IPS-15b (cell line): ENCODE measurements around the gene RBM7.

ENCODE experiments used
- H3K27me3 ChIP-seq: one replicate; pipeline ENCODE4 v1.6.1; 2013; ENCODE audit warnings: low read length; ENCODE audit not compliant: control insufficient read depth, insufficient read depth
- H3K36me3 ChIP-seq: one replicate; pipeline ENCODE4 v1.6.1; 2013; ENCODE audit warnings: low read length; ENCODE audit not compliant: control insufficient read depth, insufficient read depth
- H3K4me1 ChIP-seq: one replicate; pipeline ENCODE4 v1.6.1; 2013; ENCODE audit warnings: mild to moderate bottlenecking, low read length; ENCODE audit not compliant: control insufficient read depth, insufficient read depth
- H3K4me3 ChIP-seq: one replicate; pipeline ENCODE4 v1.5.1; 2013; ENCODE audit warnings: low read depth, low read length
- H3K9ac ChIP-seq: one replicate; pipeline ENCODE4 v1.6.1; 2013; ENCODE audit warnings: low read depth, mild to moderate bottlenecking, low read length
- H3K9me3 ChIP-seq: one replicate; pipeline ENCODE4 v1.6.1; 2013; ENCODE audit warnings: mild to moderate bottlenecking, low read length; ENCODE audit not compliant: control insufficient read depth, insufficient read depth

RBM7 gene

DNA sequence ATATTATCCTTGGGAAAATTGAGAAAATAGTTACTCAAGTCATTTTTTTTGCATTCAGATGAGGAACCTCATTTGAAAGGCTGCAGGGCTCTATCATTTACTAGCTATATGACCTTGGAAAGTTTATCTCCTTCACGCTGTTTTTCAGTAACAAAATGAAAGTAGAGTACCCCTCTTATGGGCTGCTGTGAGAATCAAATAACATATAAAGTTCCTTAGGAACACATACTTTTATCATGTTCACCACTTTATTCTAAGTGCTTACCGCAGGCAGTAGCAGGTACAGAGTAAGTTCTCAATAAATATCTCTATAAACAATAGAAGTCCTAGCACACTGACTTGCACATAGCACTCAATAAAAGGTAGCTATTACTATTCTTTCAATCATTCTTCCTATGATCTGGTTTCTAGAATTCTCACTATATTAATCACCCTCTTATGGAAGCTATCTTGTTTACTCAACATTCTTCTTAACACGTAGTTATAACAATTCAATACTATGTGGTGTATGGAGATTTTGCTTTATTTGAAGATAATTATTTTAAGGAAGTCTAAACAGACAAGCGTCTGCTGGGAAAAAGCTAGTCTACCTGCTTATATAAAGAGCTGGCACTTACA, 2.1 kb upstream of the RBM7 start:
- Histone ChIP-seq H3K27me3 (no peaks in the 10 kb centered on the region), H3K4me3 (no peak overlapping the region), H3K4me1 (peaks cover 5% of the 10 kb centered on the region), H3K9me3 (no peaks in the 10 kb centered on the region), H3K9ac (no peak overlapping the region), H3K36me3 (no peaks in the 10 kb centered on the region)

DNA sequence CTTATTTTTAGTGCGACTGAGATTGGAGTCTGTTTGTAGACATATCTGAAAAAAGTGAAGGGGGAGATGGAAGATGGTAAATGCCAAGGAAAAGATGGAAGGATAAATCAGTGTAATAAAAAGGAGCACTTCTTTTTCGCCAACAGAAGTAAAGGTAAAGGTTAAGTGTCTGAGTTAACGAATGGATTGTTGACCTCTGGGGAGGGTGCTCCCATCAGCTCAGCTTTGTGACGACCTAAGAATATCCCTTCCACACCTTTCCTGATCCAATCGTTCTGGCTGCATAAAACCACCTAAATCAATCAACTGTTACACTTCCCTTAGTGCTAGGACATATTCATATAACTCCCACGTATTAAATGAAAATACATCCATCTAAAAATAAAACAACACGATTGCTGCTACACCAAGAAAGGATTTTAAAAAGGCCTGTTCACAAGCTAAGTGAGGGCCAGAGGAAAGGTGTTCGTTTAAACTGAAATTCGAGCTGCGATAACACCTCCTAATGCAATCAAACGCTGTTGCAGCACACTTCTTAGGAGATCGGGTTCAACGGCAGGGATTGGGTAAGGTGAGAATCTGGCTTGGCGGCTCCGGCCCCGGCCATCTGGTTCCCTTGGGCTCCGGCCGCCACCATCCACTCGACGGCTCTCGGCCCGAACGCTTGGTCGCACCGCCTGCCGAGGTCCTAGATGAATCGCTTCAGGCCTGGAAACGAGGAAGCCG, 813 bp upstream of the RBM7 start:
- Histone ChIP-seq H3K27me3 (no peaks in the 10 kb centered on the region), H3K36me3 (no peaks in the 10 kb centered on the region), H3K4me3 (peak overlapping the region; percentile 99), H3K4me1 (peaks cover 5% of the 10 kb centered on the region), H3K9ac (peak overlapping the region; percentile 97), H3K9me3 (no peaks in the 10 kb centered on the region)

DNA sequence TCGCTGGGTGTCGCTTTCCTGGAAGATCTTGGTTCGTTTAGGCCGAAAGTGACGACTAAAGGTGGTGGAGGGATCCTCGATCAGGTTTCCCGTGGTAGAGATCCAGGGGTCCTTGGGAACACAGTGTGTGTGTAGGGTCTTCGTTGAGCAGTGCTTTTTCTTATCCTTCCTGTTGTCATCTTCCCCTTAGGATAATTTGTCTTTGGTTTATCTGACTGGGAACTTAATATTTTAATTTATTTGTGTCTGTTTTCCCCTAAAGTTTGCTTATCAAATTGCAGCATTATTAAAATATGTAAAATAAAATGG, 403 bp downstream of the RBM7 start:
- Histone ChIP-seq H3K27me3 (no peaks in the 10 kb centered on the region), H3K4me3 (peak overlapping the region; percentile 99), H3K4me1 (peaks cover 5% of the 10 kb centered on the region)

DNA sequence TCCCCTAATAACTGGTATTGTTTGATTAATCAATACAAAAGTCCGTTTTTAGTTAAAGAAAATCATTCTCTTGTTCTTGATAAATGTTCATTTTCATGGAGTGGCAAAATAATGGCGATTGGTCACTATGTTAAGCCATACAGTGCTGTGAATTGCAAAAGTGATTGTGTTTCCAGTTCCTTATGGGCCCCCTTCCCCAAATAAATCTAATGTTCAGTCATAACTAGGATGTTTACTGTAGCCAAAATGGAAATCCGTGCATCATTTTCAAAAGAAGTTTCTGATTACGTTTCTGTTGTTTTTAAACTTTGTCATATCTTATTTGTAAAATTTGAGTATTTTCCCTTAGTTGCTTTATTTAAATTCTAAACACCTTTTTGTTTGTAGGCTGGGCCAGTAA, 845 bp downstream of the RBM7 start:
- peak overlapping the region; percentile 95 for H3K9ac ChIP-seq
- H3K9me3 ChIP-seq, result no peaks in the 10 kb centered on the region
- H3K36me3 ChIP-seq, result no peaks in the 10 kb centered on the region
- H3K27me3 ChIP-seq, result no peaks in the 10 kb centered on the region
- peaks cover 5% of the 10 kb centered on the region for H3K4me1 ChIP-seq
- H3K4me3 ChIP-seq, result peak overlapping the region; percentile 99

More for the DNA sequence above, 403 bp downstream of the RBM7 start:
- Histone ChIP-seq H3K9ac (peak overlapping the region; percentile 95), H3K36me3 (no peaks in the 10 kb centered on the region), H3K9me3 (no peaks in the 10 kb centered on the region)

DNA sequence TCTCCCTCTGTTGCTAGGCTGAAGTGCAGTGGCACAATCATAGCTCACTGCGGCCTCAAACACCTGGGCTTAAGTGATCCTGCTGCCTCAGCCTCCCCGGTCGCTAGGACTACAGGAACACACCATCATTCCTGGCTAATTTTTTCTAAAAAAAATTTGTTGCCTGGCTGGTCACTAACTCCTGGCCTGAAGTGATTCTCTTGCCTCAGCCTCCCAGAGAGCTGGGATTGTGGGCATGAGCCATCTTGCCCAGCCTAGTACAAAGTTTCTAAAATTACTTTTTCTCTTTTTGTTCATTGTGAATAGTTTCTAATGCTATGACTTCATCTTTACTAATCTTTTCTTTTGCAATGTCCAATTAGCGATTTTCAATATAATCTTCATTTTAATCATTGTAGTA, 12.5 kb downstream of the RBM7 start:
- H3K9ac ChIP-seq, result no peak overlapping the region
- H3K4me1 ChIP-seq, result peaks cover 6% of the 10 kb centered on the region
- no peaks in the 10 kb centered on the region for H3K27me3 ChIP-seq
- no peaks in the 10 kb centered on the region for H3K9me3 ChIP-seq
- no peak overlapping the region for H3K4me3 ChIP-seq
- no peaks in the 10 kb centered on the region for H3K36me3 ChIP-seq

DNA sequence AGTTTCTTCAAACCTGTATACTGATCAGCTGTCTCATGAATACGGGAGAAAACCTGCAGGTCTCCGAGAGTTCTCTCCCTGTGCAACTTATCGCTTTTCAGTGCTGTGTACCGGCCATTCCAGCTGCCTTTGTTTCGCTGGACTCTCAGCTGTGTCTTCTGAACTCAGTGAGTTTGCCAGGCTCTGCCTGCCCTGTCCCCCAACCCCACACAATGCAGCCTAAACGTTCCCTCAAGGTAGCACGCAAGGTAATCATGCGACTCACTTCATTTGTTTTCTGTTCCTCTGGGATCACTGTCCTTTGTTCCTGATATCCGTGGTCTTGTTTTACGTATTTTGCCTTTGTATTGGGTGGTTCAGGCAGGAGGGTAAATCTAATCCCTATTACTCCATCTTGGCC, 13.5 kb downstream of the RBM7 start:
- Histone ChIP-seq H3K4me1 (peaks cover 6% of the 10 kb centered on the region), H3K4me3 (no peak overlapping the region), H3K9me3 (no peaks in the 10 kb centered on the region), H3K9ac (no peak overlapping the region), H3K36me3 (no peaks in the 10 kb centered on the region), H3K27me3 (no peaks in the 10 kb centered on the region)

DNA sequence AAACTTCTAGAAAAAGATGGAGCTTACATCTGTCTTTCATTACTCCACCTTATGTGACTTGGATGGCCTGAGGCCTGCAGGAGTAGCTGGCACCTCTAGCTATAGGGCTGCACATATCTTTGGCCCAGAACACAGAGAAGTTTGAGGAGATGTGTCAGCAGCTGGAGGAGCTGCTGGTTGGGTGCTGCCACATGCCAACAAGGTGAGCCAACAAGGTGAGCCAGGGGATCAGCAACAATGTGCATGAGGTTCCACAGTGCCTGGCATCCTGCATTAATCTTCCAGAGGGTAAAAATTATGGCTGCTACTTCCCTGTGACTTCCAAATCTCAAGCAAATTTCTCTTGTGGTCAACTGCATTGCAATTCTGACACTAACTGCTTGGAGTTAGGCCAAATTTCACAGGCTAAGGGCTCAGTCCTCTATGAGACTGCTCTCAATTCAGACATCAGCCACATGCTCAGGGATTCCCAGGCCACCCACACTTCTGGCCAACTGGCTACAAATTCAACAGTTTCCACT, 16.0 kb downstream of the RBM7 start:
- H3K9me3 ChIP-seq, result no peaks in the 10 kb centered on the region
- H3K4me1 ChIP-seq, result peaks cover 6% of the 10 kb centered on the region
- no peak overlapping the region for H3K9ac ChIP-seq
- no peaks in the 10 kb centered on the region for H3K36me3 ChIP-seq
- no peaks in the 10 kb centered on the region for H3K27me3 ChIP-seq
- no peak overlapping the region for H3K4me3 ChIP-seq

DNA sequence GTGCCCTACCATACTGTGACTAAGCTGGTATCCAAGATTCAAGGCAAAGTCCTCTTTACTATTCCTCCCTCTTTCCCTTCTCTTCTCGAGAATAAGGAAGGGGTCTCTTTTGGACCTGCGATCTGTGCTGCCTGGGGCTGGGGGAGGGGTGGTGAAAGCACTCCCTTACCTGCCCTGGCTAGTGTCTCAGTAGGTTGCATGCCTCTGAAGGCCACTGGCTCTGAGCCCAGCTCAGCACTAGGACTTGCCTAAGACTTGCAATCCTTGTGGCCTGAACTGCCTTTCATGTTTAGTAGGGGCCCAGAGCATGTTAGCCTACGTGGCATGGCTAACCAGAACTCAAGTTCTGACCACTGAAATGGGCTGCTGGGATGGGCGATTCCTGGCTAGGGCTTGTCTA, 25.8 kb downstream of the RBM7 start:
- Histone ChIP-seq H3K36me3 (no peaks in the 10 kb centered on the region), H3K4me1 (peaks cover 4% of the 10 kb centered on the region), H3K27me3 (no peaks in the 10 kb centered on the region), H3K9me3 (no peaks in the 10 kb centered on the region), H3K9ac (no peak overlapping the region), H3K4me3 (no peak overlapping the region)

DNA sequence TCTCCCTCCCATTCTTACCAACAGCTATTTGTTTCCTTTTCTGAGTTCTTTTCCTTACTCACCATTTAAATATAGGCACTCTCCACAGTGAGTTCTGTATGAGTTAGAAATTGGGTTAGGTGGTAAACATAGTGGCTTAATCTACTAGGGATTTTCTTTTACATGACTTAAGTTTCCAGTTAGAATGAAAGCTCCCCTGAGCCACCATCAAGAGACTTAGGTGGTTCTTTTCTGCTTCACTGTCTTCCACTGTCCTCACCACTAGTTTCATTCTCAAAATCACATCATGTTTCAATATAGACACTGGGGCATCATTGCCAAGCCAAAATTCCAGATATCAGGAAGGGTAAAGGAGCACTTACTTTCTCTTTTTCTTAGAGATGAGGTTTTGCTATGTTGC, 29.8 kb downstream of the RBM7 start:
- peaks cover 4% of the 10 kb centered on the region for H3K4me1 ChIP-seq
- H3K9ac ChIP-seq, result no peak overlapping the region
- H3K36me3 ChIP-seq, result no peaks in the 10 kb centered on the region
- H3K9me3 ChIP-seq, result no peaks in the 10 kb centered on the region
- no peak overlapping the region for H3K4me3 ChIP-seq
- no peaks in the 10 kb centered on the region for H3K27me3 ChIP-seq

DNA sequence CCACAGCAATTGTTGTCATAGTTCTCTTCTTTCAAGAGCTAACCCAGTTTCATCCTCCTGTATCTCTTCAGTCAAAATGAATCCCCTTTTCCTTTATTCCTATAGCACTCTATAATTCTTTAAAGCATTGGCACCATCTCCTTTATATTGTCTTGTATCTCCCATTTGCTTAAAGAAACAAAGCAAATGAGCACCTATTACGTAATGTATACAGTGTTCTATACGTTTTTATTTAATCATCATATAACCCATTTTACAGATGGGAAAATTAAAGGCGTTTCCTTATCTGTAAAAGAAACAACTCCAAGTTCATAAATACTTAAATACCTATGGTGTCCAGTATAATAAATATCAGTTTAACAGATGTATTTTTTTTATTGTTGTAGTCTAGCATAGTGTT, 32.4 kb downstream of the RBM7 start:
- Histone ChIP-seq H3K27me3 (no peaks in the 10 kb centered on the region), H3K4me1 (no peaks in the 10 kb centered on the region), H3K4me3 (no peak overlapping the region), H3K9ac (no peak overlapping the region), H3K9me3 (no peaks in the 10 kb centered on the region), H3K36me3 (no peaks in the 10 kb centered on the region)

DNA sequence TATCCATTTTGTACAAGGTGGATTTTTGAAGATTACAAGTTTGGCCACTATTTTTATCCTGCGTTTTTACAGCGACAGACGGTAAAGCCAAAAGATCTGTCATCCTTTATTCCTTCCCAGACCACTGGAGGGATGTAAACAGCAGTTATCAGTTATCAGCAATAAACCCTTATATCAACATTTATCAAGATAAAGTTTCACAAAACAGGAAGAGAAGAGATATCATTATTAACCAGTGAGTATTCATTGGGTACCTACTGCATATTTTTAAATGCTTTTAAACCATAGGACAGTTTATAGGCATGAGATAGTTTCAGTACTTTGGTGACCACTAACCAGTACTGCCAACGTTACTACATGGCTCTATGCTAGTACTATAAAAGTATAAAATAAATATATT, 32.9 kb downstream of the RBM7 start:
- Histone ChIP-seq H3K9ac (no peak overlapping the region), H3K27me3 (no peaks in the 10 kb centered on the region), H3K4me3 (no peak overlapping the region), H3K9me3 (no peaks in the 10 kb centered on the region), H3K36me3 (no peaks in the 10 kb centered on the region), H3K4me1 (no peaks in the 10 kb centered on the region)

DNA sequence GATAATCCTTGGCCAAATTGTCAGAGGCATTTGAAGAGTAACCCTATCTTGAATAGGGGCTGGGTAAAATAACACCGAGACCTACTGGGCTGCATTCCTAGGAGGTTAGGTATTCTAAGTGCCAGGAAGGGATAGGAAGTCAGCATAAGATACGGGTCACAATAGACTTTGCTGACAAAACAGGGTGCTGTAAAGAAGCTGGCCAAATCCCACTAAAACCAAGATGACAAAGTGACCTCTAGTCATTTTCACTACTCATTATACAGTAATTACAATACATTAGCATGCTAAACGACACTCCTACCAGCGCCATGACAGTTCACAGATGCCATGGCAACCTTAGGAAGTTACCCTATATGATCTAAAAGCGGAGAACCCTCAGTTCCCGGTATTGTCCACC, 37.8 kb downstream of the RBM7 start:
- Histone ChIP-seq H3K36me3 (no peaks in the 10 kb centered on the region), H3K27me3 (no peaks in the 10 kb centered on the region), H3K4me3 (peak overlapping the region; percentile 94), H3K9ac (no peak overlapping the region), H3K4me1 (peaks cover 10% of the 10 kb centered on the region), H3K9me3 (no peaks in the 10 kb centered on the region)
